Measurements from ENCODE around the gene AFAP1L2.

- TF ChIP-seq, protein P1, sequence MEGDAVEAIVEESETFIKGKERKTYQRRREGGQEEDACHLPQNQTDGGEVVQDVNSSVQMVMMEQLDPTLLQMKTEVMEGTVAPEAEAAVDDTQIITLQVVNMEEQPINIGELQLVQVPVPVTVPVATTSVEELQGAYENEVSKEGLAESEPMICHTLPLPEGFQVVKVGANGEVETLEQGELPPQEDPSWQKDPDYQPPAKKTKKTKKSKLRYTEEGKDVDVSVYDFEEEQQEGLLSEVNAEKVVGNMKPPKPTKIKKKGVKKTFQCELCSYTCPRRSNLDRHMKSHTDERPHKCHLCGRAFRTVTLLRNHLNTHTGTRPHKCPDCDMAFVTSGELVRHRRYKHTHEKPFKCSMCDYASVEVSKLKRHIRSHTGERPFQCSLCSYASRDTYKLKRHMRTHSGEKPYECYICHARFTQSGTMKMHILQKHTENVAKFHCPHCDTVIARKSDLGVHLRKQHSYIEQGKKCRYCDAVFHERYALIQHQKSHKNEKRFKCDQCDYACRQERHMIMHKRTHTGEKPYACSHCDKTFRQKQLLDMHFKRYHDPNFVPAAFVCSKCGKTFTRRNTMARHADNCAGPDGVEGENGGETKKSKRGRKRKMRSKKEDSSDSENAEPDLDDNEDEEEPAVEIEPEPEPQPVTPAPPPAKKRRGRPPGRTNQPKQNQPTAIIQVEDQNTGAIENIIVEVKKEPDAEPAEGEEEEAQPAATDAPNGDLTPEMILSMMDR (IDR thresholded peaks at IDR 0.05) = no peak
- TF ChIP-seq POLR2A (IDR thresholded peaks at IDR 0.05) = no peak
- no peak for TF ChIP-seq POLR2AphosphoS5 (IDR thresholded peaks at IDR 0.05)
Measured at GRCh38 chr10:114310346-114310745, 94.0 kb downstream of the AFAP1L2 start.

Measured in prostate gland (tissue), 2 donors.